ENCODE results near the gene SORCS2. TPM values are rescaled to one million over a fixed set of nuclear protein-coding genes. Genes with fewer than 3 reads are reported as not detected.

The SORCS2 gene
- total and polyA plus RNA-seq, 2 donors (not counting 1 experiment from before 2014, with no cell fraction given) = not detected

DNA sequence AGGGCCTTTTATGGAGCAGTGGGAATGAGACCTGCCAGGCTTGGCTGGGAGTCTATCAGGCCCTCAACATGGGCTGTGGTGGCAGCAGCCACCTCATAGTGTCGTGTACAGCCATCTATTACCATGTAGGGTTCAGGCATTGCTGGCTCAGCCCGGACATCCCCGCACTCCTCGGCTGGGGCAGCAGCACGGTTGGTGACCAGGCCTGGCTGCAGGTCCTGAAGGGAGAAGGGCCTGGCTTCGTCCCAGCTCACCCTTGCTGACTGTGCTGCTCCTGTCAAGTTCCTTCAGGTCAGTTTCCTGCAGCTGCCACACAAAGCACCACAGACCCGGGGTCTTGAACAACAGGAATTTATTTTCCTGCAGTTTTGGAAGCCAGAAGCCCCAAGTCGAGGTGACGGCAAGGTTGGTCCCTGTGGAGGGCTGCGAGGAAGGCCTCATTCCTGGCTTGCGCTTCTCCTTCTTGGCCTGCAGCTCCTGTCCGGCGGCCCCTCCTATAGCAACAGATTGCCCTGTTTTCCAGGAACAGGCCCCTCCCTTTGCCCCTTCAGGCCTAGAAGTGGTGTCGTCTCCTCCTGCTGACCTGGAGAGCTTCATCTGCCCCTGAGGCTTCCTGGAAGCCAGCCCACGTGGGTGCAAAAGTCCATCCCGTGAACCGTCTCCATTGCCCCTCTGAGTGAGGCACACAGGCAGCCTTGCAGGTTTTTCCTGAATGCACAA lies 25.2 kb upstream of the SORCS2 start:
- Histone ChIP-seq H3K4me2 (replicated peaks; ENCODE audit: low read depth, low read length, poor library complexity, severe bottlenecking) (no peak overlapping the region), H3K27ac (ENCODE audit: low read length in 2 of 2) (no peak overlapping the region), H3K36me3 (replicated peaks in 1 of 2; ENCODE audit: control extremely low read depth in 1 of 2, control insufficient read depth in 1 of 2, extremely low read depth in 1 of 2, insufficient read depth in 2 of 2, low read length in 1 of 2) (no peaks in the 10 kb centered on the region), H3K9ac (ENCODE audit: low read length) (no peak overlapping the region), H3K27me3 (replicated peaks in 1 of 4; ENCODE audit: control extremely low read depth in 1 of 4, control insufficient read depth in 3 of 4, insufficient read depth in 4 of 4, low read length in 3 of 4) (no peaks in the 10 kb centered on the region), H3K79me2 (ENCODE audit: control insufficient read depth, insufficient read depth, low read length) (no peaks in the 10 kb centered on the region), H3K4me1 (ENCODE audit: control insufficient read depth in 2 of 2, insufficient read depth in 2 of 2, low read length in 2 of 2) (peaks cover 8 to 11% of the 10 kb centered on the region in 2 donors), H3K4me3 (ENCODE audit: control extremely low read depth in 1 of 5, extremely low read depth in 1 of 5, insufficient read depth in 1 of 5, low read depth in 2 of 5, low read length in 4 of 5) (no peak overlapping the region), H4K20me1 (ENCODE audit: control insufficient read depth, insufficient read depth, low read length, poor library complexity, severe bottlenecking) (no peaks in the 10 kb centered on the region), H3K9me3 (ENCODE audit: control extremely low read depth in 1 of 3, control insufficient read depth in 2 of 3, insufficient read depth in 1 of 3, low read length in 2 of 3) (no peaks in the 10 kb centered on the region), H2AFZ (ENCODE audit: insufficient read depth, low read depth, low read length, poor library complexity, severe bottlenecking) (no peak overlapping the region)
- no peak overlapping the region for H3K27ac Mint-ChIP-seq
- WGBS (ENCODE audit: insufficient coverage) = 76% methylated on average over 17 of the region's 17 CpGs
- H3K27me3 Mint-ChIP-seq = peaks cover 3% of the 10 kb centered on the region
- H3K9me3 Mint-ChIP-seq (ENCODE audit: insufficient read depth) = no peaks in the 10 kb centered on the region
- POLR2A ChIA-PET = no interaction called here
- intact Hi-C loops (cut with micrococcal nuclease) = no loop called here
- TF ChIP-seq CTCF (IDR thresholded peaks at IDR 0.05) = no peak
- no peak for TF ChIP-seq EZH2 (IDR thresholded peaks at IDR 0.05; ENCODE audit: borderline replicate concordance, insufficient read depth, low read depth, low read length, poor library complexity, severe bottlenecking)
- H3K4me3 Mint-ChIP-seq = no peak overlapping the region
- ATAC-seq (ENCODE audit: low read depth) (no peak), DNase-seq (no peak)
- H3K4me1 Mint-ChIP-seq = peaks cover 10% of the 10 kb centered on the region
- CTCF ChIA-PET = no interaction called here

GRCh38 chr4:7167706-7168105 lies 24.6 kb upstream of the SORCS2 start:
- H2AFZ ChIP-seq (ENCODE audit: insufficient read depth, low read depth, low read length, poor library complexity, severe bottlenecking) = no peak overlapping the region
- H4K20me1 ChIP-seq (ENCODE audit: control insufficient read depth, insufficient read depth, low read length, poor library complexity, severe bottlenecking) = no peaks in the 10 kb centered on the region
- H3K4me1 Mint-ChIP-seq = peaks cover 10% of the 10 kb centered on the region
- H3K9me3 Mint-ChIP-seq (ENCODE audit: insufficient read depth) = no peaks in the 10 kb centered on the region
- peaks cover 3% of the 10 kb centered on the region for H3K27me3 Mint-ChIP-seq
- intact Hi-C loops (cut with micrococcal nuclease) = no loop called here
- no peak overlapping the region for H3K4me3 ChIP-seq (ENCODE audit: control extremely low read depth in 1 of 5, extremely low read depth in 1 of 5, insufficient read depth in 1 of 5, low read depth in 2 of 5, low read length in 4 of 5)
- no peaks in the 10 kb centered on the region for H3K36me3 ChIP-seq (replicated peaks in 1 of 2; ENCODE audit: control extremely low read depth in 1 of 2, control insufficient read depth in 1 of 2, extremely low read depth in 1 of 2, insufficient read depth in 2 of 2, low read length in 1 of 2)
- TF ChIP-seq CTCF (IDR thresholded peaks at IDR 0.05) (no peak), EZH2 (IDR thresholded peaks at IDR 0.05; ENCODE audit: borderline replicate concordance, insufficient read depth, low read depth, low read length, poor library complexity, severe bottlenecking) (no peak)
- H3K4me2 ChIP-seq (replicated peaks; ENCODE audit: low read depth, low read length, poor library complexity, severe bottlenecking) = no peak overlapping the region
- 71% methylated on average over 1 of the region's 4 CpGs for WGBS (ENCODE audit: insufficient coverage)
- ChIA-PET CTCF (no interaction called here), POLR2A (no interaction called here)
- H3K4me1 ChIP-seq (ENCODE audit: control insufficient read depth in 2 of 2, insufficient read depth in 2 of 2, low read length in 2 of 2) = peaks cover 8 to 11% of the 10 kb centered on the region in 2 donors
- DNase-seq = no peak
- H3K79me2 ChIP-seq (ENCODE audit: control insufficient read depth, insufficient read depth, low read length) = no peaks in the 10 kb centered on the region
- ATAC-seq (ENCODE audit: low read depth) = no peak
- no peak overlapping the region for H3K27ac Mint-ChIP-seq
- no peak overlapping the region for H3K4me3 Mint-ChIP-seq
- H3K27me3 ChIP-seq (replicated peaks in 1 of 4; ENCODE audit: control extremely low read depth in 1 of 4, control insufficient read depth in 3 of 4, insufficient read depth in 4 of 4, low read length in 3 of 4) = no peaks in the 10 kb centered on the region
- H3K27ac ChIP-seq (ENCODE audit: low read length in 2 of 2) = no peak overlapping the region
- no peaks in the 10 kb centered on the region for H3K9me3 ChIP-seq (ENCODE audit: control extremely low read depth in 1 of 3, control insufficient read depth in 2 of 3, insufficient read depth in 1 of 3, low read length in 2 of 3)
- no peak overlapping the region for H3K9ac ChIP-seq (ENCODE audit: low read length)
